Measurements from ENCODE around the gene GRB2. TPM values are rescaled to one million over a fixed set of nuclear protein-coding genes. Genes with fewer than 3 reads are reported as not detected.

GRB2 gene
- total RNA-seq, 2 donors from 2014 or later = 120 to 144 TPM

DNA sequence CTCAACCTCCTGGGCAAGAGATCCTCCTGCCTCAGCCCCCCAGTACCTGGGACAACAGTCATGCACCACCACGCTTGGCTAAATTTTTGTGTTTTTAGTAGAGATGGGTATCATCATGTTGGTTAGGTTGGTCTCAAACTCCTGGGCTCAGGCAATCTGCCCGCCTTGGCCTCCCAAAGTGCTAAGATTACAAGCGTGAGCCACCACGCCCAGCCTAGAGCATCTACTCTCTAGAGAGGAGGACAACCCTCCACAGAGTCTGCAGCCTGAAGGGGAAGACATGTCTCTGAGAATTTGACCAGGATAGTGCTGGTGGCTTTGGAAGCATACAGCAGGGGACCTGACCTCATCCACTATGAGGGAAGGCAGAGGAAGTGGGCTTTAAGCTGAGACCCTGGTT is 4.7 kb upstream of the GRB2 start:
- no peak for DNase-seq (ENCODE audit: low spot score)

DNA sequence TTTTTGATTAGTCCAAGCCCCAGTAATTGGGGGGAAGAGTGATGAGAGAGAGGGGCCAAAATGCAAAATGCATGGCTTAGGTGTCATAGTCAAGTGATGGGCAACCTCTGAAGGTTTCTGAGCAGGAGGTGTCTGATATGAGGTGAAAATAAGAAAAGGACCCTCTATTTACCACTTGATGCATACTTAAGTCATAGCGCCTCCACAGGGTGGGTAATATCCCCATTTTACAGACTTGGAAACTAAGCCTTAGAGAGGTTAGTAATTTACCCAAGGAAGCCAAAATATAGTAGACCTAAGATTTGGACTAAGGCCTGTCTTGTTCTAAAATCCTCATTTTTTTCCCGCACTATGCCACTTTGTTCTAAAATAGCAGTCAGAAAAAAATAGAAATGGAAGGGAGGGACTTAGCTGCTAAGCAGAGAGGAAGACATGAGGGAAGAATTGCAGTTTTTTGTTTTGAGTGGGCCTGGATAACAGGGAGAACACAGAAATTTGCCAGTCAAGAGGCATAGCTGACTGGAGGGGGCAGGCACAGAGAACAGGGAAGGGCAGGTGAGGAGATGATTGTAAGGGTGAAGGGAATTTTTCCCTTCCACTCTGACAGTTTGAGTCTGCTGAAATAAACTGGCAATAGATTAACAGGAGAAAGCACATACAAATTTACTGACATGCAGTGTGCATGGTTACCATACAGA is 2.3 kb upstream of the GRB2 start:
- no peak overlapping the region for H3K27ac ChIP-seq
- ATAC-seq (ENCODE audit: insufficient number of reproducible peaks, low FRiP score, low read depth) = no peak
- no peaks in the 10 kb centered on the region for H3K9me3 ChIP-seq
- no peaks in the 10 kb centered on the region for H3K27me3 ChIP-seq (replicated peaks; ENCODE audit: insufficient read depth)
- no peak overlapping the region for H3K4me3 ChIP-seq
- TF ChIP-seq, protein P1, sequence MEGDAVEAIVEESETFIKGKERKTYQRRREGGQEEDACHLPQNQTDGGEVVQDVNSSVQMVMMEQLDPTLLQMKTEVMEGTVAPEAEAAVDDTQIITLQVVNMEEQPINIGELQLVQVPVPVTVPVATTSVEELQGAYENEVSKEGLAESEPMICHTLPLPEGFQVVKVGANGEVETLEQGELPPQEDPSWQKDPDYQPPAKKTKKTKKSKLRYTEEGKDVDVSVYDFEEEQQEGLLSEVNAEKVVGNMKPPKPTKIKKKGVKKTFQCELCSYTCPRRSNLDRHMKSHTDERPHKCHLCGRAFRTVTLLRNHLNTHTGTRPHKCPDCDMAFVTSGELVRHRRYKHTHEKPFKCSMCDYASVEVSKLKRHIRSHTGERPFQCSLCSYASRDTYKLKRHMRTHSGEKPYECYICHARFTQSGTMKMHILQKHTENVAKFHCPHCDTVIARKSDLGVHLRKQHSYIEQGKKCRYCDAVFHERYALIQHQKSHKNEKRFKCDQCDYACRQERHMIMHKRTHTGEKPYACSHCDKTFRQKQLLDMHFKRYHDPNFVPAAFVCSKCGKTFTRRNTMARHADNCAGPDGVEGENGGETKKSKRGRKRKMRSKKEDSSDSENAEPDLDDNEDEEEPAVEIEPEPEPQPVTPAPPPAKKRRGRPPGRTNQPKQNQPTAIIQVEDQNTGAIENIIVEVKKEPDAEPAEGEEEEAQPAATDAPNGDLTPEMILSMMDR (IDR thresholded peaks at IDR 0.05) = no peak
- DNase-seq (ENCODE audit: low spot score) = no peak
- H3K4me1 ChIP-seq (ENCODE audit: control insufficient read depth in 1 of 2, low read depth in 2 of 2) = peaks cover 10 to 21% of the 10 kb centered on the region in 2 donors
- H3K36me3 ChIP-seq = no peaks in the 10 kb centered on the region

More for the DNA sequence above, 4.7 kb upstream of the GRB2 start:
- H3K4me3 ChIP-seq = no peak overlapping the region
- no peaks in the 10 kb centered on the region for H3K27me3 ChIP-seq (replicated peaks; ENCODE audit: insufficient read depth)
- peaks cover 4 to 14% of the 10 kb centered on the region in 2 donors for H3K4me1 ChIP-seq (ENCODE audit: control insufficient read depth in 1 of 2, low read depth in 2 of 2)
- TF ChIP-seq, protein P1 (IDR thresholded peaks at IDR 0.05) = no peak
- no peak for ATAC-seq (ENCODE audit: insufficient number of reproducible peaks, low FRiP score, low read depth)
- H3K36me3 ChIP-seq = no peaks in the 10 kb centered on the region
- no peak overlapping the region for H3K27ac ChIP-seq
- no peaks in the 10 kb centered on the region for H3K9me3 ChIP-seq

DNA sequence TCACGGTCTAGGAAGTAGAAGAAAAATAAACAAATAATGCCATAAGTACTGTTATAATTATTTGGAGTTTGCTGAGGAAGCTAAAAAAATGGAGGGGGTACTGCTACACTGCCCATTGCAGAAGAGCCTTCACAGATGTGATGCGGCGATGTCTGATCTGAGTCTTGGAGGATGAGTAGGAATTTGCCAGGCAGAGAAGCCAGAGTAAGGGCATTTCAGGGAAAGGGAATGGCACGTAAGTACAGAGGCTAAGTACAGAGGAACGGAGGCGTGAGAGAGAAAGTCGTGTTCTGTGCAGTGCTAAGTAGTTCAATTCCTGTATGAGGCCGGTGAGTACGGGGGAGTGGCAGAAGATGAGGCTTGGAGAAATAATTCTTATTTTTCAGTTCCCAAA is 741 bp upstream of the GRB2 start:
- Histone ChIP-seq H3K4me1 (ENCODE audit: control insufficient read depth in 1 of 2, low read depth in 2 of 2) (peaks cover 18 to 33% of the 10 kb centered on the region in 2 donors), H3K4me3 (peak overlapping the region; percentile 96), H3K27me3 (replicated peaks; ENCODE audit: insufficient read depth) (no peaks in the 10 kb centered on the region), H3K36me3 (no peaks in the 10 kb centered on the region), H3K9me3 (no peaks in the 10 kb centered on the region), H3K27ac (peak overlapping the region; percentile 89 to 92)
- no peak for ATAC-seq (ENCODE audit: insufficient number of reproducible peaks, low FRiP score, low read depth)
- TF ChIP-seq, protein P1 (IDR thresholded peaks at IDR 0.05) = no peak
- no peak for DNase-seq (ENCODE audit: low spot score)

DNA sequence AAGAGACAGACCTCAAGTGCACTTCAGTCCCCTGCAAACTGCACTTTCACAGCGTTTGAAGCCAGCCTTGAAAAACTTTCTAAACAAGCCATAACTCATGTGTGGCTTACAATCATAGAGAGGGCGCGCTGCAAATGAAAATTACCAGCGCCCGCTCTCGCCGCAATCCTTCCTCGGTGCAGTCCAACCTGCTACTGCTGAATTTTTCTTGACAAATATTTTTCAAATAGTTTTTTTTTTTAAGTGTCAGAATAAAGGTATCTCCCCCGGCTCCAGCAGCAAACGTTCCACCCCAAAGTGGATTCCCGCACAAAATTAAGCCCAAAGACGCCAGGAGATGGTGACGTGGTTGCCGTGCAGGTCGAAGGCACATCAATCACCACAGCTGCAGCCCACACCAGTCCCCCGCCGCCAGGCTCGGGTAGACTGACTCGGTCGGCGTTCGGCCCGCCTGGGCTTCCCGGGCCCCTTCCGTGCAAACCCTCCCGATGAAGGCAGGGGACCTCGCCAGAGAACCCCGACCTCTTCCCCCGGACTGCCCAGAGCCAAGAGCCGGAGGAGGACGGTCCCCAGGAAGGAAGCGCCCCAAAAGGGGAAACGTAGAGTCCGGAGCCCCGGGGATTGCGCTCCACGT is 630 bp downstream of the GRB2 start:
- TF ChIP-seq, protein P1 (IDR thresholded peaks at IDR 0.05) = no peak
- DNase-seq (ENCODE audit: low spot score) = no peak
- Histone ChIP-seq H3K27me3 (replicated peaks; ENCODE audit: insufficient read depth) (no peaks in the 10 kb centered on the region), H3K27ac (peak overlapping the region; percentile 89 to 92), H3K36me3 (no peaks in the 10 kb centered on the region), H3K4me1 (ENCODE audit: control insufficient read depth in 1 of 2, low read depth in 2 of 2) (peaks cover 18 to 33% of the 10 kb centered on the region in 2 donors), H3K9me3 (no peaks in the 10 kb centered on the region), H3K4me3 (peak overlapping the region; percentile 96)
- ATAC-seq (ENCODE audit: insufficient number of reproducible peaks, low FRiP score, low read depth) = no peak

DNA sequence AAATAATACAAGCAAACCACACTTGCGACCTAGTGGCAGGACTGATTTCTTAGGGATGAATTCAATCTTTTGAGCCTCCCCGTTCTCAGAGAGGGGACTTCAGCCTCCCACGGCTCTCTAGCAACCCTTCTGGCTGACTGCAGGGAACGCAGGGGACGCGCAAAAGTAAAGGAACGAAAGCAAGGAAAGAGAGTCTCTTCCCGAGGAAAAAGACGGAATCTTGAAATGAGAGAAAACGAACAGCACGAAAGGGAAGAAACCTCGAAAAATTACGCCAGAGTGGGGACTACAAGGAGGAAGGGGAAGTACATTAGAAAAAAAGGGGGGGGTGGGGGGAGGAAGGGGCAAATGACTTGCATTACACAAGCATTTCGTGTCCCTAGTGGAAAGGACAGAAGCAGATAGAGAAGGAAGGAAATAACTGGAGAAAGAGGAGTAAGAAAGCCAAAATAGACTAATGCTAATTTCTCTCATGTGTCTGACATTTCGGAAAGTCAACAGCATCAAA is 1.2 kb downstream of the GRB2 start:
- Histone ChIP-seq H3K27me3 (replicated peaks; ENCODE audit: insufficient read depth) (no peaks in the 10 kb centered on the region), H3K27ac (peak overlapping the region; percentile 89 to 92), H3K9me3 (no peaks in the 10 kb centered on the region), H3K36me3 (no peaks in the 10 kb centered on the region), H3K4me1 (ENCODE audit: control insufficient read depth in 1 of 2, low read depth in 2 of 2) (peaks cover 18 to 33% of the 10 kb centered on the region in 2 donors), H3K4me3 (peak overlapping the region; percentile 96)
- TF ChIP-seq, protein P1 (IDR thresholded peaks at IDR 0.05) = peak; percentile 70
- ATAC-seq (ENCODE audit: insufficient number of reproducible peaks, low FRiP score, low read depth) (no peak), DNase-seq (ENCODE audit: low spot score) (no peak)

Measured in thoracic aorta (tissue), 2 donors.